HuH-7 (cell line): ENCODE results near the gene PARK7.

Experiments used
- DNase-seq: peaks from one replicate; pipeline ENCODE4 v3.0.0; 2011; ENCODE audit warnings: low spot score

PARK7 gene

DNA sequence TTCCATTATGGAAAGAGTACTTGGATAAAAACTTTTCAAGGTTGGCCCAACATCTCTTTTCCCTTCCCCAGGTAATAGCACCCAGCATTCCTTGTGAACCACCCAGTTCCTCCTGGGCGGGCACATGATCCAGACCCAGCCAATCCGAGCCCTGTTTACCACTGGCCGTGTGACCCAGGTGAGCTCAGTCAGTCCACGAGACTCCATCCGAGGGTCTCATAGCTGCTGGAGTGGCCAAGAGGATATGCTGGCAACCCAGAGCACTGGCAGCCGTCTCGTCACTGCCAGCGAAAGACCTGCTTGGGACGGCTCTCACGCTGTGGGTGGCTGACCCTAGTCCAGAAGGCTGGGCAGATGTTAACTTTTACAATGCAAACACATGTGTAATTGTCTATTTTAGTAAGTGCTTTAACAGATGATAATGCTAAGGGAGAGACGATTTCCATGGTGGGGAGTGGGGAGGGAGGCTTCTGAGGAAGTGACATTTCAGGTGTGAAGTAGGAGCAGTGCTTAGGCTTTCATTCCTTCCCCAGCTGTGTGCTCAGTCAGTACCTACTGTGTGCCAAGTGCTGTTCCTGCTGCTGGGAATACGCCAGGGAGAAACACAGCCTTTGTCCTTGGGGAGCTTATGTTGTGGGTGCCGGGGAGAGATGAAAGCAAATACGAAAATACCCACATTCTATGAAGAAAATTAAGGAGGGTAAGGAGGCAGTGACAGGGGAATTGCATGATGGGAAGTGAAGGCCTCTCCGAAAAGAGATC is 24.5 kb downstream of the PARK7 start:
- no peak for DNase-seq

DNA sequence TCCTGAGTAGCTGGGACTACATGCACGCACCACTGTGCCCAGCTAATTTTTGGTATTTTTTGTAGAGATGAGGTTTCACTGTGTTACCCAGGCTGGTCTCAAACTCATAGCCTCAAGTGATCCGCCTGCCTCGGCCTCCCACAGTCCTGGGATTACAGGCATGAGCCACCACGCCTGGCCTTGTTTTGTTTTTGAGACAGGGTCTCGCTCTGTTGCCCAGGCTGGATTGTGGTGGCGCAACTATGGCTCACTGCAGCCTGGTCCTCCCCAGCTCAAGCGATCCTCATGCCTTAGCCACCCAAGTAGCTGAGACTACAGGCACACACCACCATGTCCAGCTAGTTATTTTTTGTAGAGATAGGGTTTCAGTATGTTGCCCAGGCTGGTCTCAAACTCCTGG is 26.0 kb downstream of the PARK7 start:
- DNase-seq, result no peak

DNA sequence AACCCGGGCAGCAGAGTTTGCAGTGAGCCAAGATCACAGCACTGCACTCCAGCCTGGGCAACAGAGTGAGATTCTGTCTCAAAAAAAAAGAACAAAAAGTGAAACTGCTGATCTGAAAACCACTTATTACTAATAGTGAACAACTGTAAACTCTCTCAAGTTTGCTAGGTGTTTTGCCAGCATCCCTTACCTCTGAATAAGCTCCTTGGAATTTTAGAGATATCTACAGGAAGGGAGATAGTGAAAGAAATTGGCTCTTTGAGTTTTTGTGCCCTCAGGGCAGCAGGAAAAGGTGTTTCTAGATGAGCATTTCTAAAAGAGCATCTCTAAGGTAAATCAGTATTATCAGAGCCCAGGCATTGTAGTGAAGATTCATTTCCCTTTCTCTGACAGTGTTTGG is 27.1 kb downstream of the PARK7 start:
- no peak for DNase-seq

DNA sequence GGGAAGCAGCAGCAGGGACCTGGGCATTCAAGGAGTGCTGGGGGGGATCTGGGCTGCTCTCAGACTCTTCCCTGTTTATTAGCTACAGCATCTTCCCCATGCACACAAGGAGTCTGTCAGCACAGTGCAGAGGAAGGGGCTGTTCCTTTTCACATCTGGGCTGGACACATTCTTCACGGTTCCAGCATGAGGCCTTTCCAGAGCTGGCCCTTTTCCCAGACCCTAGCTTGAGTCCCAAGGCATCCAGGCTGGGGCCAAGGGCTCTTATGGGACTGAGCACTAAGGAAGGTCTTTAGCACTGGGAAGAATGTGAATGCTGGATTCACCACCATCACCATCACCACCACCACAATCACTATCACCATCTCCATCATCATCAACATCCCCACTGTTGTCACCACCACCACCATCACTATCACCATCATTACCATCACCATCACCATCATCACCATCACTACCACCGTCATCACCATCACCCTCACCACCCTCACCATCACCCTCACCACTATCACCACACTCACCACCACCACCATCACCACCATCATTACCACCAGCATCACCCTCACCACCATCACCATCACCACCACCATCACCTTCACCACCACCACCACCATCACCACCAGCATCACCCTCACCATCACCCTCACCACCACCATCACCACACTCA is 28.4 kb downstream of the PARK7 start:
- DNase-seq, result no peak

DNA sequence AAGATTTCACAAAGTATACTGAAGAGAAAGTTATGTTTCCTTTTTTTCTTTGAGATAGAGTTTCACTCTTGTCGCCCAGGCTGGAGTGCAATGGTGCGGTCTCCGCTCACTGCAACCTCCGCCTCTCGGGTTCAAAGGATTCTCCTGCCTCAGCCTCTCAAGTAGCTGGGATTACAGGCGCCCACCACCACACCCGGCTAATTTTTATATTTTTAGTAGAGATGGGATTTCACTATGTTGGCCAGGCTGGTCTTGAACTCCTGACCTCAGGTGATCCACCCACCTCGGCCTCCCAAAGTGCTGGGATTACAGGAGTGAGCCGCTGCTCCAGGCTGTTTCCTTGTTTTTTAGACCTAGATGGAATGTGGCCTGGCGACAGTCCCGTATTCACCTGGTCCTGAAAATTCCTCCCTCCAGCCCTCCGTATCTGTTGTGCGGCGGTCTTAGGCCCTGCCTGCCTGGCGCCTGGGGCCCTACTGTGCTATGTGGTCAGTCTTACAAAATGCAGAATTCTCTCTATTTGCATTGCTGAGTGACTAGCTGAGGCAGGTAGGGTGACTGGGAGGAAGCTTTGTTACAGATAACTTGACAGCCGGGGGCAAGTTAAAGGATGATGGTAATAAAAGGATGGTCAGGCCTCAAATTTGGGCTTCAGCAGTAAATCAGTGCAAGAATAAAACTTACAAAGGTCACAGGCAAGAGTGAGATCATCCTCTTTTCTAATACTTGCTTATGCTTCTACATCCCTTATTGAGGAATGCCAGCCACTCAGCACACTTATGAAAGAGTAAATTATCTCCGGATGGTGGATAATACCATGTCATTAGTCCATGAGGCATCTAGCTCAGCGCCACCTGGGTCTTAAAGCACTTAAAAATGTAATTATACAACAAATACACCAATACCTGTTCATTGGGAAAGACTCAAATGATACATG is 30.3 kb downstream of the PARK7 start:
- no peak for DNase-seq

DNA sequence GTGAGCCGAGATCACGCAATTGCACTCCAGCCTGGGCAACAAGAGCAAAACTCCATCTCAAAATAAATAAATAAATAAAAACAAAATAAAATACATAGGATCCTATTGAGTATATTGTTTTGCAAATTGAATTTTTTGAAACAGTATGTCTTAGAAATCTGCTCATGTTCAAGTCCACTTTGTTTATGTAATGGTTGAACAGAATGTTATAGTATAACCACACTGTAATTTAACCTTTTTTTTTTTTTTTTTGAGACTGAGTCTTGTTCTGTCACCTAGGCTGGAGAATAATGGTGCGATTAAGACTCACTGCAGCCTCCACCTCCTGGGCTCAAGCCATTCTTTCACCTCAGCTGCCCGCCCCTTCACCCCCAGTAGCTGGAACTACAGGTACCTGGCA is 31.4 kb downstream of the PARK7 start:
- DNase-seq, result no peak

DNA sequence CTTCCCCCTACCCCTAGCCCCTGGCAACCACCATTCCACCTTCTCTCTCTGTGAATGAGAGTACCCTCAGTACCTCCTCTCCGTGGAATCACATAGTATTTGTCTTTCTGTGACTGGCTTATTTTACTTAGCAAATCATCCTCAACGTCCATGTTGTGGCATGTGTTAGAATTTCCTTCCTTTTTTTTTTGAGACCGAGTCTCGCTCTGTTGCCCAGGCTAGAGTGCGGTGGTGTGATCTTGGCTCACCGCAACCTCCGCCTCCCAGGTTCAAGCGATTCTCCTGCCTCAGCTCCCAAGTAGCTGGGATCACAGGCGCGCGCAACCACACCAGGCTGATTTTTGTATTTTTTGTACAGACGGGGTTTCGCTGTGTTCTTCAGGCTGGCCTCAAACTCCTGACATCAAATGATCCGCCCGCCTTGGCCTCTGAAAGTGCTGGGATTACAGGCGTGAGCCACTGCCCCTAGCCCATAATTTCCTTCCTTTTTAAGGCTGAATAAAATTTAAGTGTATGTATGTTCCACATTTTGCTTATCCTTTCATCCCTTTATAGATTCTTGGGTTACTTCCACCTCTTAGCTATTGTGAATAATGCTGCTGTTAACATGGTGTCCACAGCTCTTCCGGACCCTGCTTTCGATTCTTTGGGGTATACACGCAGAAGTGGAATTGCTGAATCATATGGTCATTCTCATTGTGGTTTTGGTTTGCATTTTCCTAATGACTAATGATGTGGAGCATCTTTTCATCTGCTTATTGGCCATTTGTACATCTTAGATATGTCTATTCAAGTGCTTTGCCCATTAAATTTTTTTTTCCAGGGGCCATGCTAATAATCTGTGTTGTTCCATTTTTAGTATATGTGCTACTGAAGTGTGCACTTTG is 32.3 kb downstream of the PARK7 start:
- DNase-seq, result no peak

DNA sequence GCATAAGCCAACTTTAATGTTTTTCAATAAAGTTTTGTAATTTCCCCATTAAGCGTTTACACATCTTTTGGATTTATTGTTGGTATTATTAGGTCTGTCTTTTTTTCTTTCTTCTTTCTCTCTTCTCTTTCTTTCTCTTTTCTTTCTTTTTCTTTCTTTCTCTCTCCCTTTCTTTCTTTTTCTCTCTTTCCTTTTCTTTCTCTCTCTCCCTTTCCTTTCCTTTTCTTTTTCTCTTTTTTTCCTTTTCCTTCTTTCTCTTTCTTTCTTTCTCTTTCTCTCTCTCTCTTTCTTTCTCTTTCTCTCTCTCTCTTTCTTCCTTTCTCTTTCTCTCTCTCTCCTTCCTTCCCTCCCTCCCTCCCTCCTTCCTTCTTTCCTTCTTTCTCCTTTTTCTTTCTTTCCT is 33.3 kb downstream of the PARK7 start:
- DNase-seq, result no peak

DNA sequence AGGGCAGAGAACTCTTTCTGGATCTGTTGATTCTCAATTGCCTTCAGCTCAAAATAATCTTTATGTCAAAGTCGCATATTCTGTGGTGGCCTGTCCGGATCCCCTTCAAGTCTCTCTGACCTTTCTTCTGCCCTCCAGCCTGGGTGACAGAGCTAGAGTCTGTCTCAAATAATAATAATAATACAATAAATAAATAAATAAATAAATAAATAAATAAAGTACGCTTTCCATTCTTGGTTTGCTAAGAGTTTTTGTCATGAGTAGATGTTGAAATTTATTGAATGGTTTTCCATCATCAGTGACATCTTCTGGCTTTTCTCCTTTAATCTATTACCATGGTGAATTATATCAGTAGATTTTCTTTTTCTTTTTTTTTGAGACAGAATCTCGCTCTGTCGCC is 33.9 kb downstream of the PARK7 start:
- DNase-seq, result no peak

DNA sequence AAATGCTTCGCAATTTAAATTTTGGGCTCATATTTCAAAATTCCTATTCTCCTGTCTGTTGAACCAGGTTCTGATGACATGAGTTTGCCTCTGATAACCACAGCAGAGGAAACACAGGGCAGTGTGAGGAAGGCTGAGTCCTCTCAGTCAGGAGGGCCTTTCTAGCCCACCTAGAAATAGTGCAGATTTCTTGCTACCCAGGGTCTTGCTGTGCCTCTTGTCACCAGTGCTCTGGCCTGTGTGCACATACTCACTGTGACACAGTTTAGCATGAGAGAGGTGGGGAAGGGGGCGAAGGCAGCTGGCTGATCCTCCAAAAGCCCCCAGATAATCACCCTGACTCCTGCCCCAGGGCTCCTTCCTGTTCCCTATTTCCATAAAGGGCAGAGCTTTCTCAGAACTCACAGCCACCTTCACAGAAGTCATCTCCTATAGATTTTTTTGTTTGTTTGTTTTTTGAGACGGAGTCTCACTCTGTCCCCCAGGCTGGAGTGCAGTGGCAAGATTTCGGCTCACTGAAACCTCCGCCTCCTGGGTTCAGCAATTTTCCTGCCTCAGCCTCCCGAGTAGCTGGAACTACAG is 40.9 kb downstream of the PARK7 start:
- no peak for DNase-seq

DNA sequence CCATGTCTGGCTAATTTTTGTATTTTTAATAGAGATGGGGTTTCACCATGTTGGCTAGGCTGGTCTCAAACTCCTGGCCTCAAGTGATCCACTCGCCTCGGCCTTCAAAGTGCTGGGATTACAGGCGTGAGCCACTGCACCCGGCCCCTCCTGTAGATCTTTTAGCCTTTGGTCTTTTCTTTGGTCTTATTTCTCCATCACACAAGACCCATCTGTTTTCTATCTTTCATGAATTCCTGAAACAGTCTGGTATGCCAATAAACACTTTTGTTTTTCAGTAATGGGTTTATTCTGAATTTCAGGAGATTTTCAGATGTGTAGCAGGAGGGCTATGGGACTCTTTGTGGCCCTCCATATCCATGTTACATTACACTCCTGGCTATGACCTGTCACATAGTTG is 41.4 kb downstream of the PARK7 start:
- no peak for DNase-seq

DNA sequence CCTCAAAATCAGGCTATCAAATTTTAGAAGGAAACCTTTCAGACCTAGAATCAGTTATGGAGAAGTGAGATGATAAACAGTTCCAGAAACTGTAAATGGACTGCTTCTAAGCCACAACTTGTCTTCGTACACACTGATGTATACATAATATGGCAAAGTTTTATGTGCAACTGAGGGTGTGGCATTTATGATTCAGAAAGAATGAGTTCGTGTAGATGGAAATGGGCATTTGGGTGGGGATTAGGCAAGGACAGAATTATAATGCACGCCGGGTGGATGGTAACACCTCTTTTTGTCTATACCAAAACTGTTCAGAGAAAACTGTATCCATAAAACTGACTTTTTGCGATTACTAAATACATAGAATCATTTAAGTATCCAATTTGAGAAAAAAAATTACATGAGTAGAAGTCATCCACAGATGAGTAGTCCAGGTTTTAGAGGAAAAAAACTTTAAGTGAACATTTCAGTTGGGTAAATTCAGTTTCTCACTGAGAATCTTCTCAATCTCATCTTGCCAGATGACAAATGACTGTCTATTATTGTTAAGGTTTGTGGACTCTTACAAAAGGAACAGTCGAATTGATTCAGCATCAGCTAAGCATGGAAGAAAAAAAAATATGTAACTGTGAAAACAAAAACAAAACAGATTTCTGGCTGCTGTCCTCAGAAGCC is 42.1 kb downstream of the PARK7 start:
- no peak for DNase-seq

DNA sequence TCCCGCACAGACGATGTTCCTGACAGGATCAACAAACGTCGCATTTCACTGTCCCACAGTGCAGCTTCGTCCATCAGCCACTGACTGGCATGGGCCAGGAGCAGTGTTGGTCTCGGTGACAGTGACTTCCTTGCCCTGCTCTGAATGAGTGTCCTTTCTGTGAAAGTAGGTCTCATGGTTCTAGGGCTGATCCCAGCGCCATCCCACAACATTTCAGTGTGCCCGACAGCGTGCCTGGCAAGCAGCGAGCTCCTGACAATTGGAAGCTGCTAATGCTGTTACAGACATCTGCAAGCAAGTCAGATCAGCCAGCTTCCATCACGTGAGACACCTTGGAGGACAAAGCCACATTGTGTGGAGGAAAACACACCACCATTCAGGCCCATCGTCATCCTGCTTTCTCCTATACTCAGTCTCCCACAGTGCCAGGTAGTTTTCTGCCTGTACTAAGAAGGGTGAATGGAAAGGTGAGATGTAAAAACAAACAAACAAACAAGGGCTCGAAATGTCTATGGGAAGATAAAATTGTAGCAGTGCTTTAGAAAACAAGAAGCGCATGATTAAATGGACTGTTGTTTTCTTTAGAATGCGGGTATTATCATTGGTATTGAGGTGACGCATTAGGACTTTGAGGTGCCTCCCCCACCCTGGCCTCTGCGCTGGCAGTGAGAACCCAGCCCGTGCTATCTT is 42.7 kb downstream of the PARK7 start:
- DNase-seq, result no peak

DNA sequence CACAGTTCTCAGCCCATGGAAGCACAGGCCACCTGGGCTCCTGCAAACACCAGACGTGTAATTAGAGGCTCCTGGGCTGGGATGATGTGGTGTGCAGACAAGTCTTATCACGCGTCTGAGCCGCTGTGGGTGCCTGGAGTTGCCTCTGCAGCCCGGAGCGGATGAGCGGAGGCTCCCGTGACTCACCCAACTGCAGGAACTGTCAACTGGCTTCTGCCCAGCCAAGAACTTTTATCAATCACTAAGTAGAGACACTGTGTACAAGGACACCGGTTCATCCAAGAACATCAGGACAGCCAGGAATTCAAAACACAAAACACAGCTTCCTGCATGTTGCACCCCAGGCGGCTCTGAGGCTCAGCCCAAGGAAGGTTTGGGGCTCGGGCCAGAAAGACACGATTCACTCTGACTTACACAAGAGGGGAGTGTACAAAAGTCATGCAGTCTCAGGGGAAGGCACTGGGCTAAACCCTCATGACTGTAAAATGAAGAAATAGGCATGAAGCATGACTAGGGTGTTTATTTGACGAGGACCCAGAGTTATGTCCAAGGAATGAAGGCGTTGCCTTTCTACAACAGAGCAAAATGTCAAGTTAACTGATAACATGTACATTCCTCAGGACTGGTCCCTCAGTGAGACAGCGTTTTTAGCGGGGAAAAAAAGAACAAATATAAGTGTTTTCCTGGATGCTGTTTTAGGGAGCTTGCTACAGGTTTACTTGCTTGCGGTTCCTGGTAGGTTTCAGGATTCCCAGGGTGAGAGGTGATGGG is 43.5 kb downstream of the PARK7 start:
- peak; percentile 34 for DNase-seq

DNA sequence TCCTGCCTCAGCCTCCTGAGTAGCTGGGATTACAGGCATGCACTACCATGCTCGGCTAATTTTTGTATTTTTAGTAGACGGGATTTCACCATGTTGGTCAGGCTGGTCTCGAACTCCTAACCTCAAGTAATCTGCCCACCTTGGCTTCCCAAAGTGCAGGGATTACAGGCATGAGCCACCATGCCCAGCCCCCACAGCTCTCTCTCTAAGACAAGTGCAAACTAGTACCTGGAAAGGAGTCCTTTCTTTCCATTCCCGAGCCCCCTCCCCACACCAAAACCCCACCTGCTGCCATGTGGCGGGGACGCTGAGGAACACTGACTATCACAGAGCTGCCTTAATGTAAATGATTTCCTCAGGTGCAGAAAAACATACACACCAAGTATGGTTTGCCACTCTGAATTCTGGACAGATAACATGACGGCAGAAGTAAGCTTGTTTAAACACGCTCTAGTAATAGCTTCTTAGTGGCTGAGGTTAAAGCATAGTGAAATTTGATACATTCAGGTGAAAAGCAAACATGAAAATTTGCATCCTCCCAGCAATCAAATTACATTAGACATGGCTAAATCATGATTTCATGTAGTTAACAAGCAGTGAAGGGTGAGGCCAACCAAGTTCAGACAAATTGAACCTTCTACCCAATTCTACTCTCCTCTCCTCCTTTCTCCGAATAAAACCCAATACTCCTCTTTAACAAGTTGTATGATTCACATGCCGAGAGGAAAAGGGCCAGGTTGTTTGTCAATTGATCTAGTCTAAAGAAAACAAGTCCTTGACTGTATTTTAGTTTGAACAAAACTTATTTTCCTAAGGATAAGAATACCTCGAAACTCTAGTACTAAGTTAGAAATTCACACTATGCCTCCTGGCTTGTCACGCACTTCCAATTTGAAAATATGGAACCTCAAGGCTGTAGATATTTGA is 44.8 kb downstream of the PARK7 start:
- DNase-seq, result no peak

DNA sequence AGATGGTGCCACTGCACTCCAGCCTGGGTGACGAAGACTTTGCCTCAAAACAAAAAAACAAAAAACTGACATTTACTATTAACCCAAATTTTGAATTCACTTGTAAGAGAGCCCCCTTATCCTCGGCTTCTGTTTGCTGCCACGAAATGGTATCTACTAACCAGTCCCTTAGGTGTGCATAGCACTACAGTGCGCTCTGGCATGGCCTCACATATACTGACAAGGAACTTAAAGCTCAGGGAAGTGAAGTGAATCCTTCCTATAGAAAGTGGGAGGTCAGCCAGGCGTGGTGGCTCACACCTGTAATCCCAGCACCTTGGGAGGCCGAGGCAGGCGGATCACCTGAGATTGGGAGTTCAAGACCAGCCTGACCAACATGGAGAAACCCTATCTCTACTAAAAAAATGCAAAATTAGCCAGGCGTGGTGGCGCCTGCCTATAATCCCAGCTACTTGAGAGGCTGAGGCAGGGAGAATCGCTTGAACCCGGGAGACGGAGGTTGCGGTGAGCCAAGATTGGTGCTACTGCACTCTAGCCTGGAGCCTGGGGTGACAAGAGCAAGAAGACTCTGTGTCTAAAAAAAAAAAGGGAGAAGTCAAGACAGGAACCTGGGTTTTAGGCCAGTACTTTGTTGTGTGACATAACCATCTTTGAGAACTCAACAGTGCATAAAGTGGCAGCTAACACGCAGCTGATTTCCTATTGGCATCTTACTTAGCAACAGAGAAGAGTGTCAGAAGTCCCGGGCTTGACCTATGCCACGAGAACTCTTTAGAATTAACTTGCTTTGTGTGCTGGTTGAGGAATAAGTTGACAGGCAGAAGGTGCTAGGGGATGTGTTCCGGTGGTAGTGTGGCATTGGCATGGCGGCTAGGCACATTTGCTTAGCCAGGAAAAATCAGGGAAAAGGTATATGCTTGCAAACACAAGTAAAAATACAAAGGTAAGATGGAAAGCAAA is 47.8 kb downstream of the PARK7 start:
- no peak for DNase-seq

DNA sequence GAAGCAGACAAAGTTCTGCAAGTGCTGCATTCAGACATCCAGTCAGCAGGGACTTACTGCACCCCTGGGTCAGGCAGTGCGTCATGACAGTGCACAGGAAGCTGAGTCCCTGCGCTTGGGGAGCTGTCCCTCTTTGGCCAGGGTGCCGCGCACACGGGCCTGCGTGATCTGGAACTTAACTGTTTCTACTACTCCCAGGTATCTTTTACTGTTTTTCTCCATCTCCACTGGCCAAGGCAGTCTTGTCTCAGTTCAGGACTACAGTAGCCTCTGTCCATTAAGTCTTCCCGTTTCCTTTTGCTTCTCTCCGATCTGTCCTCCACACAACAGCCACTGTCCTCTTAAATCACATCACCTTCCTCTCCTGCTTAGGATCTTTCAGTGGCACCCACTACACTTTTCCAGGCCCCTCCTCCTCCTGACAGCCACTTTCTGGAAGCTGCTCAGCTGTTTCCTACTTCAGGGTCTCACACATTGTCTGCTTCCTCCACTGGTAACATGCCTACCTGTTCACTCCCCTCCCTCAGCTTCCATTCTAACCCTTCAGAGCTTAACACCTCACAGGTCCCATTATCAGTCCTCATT is 48.7 kb downstream of the PARK7 start:
- no peak for DNase-seq
